H9 (cell line): Measurements from ENCODE around the gene AKAP5. TPM values are rescaled to one million over a fixed set of nuclear protein-coding genes. Genes with fewer than 3 reads are reported as not detected.

ENCODE experiments used
- DNase-seq: peaks from one replicate; pipeline ENCODE4 v3.0.0-alpha.2; 2017
- H2AFZ ChIP-seq: one replicate; pipeline ENCODE4 v1.6.1; 2013; ENCODE audit warnings: mild to moderate bottlenecking, low read length, control low read depth, moderate library complexity
- H2AK5ac ChIP-seq: 2 replicates; pipeline ENCODE4 v1.6.1; 2013; ENCODE audit warnings: low read length, control low read depth, mixed read lengths; ENCODE audit not compliant: insufficient read length
- H2BK120ac ChIP-seq: one replicate; pipeline ENCODE4 v1.6.1; 2013; ENCODE audit warnings: low read depth, mild to moderate bottlenecking, low read length, control low read depth, inconsistent platforms; ENCODE audit not compliant: poor library complexity, severe bottlenecking
- H2BK12ac ChIP-seq: 2 replicates; pipeline ENCODE4 v1.6.1; 2013; ENCODE audit warnings: low read length, control low read depth, mixed read lengths, low read depth; ENCODE audit not compliant: insufficient read length
- H2BK15ac ChIP-seq: 2 replicates; pipeline ENCODE4 v1.6.1; 2013; ENCODE audit warnings: low read depth, low read length, control low read depth
- H2BK20ac ChIP-seq: one replicate; pipeline ENCODE4 v1.6.1; 2013; ENCODE audit warnings: low read depth, mild to moderate bottlenecking, low read length, control low read depth, inconsistent platforms; ENCODE audit not compliant: poor library complexity, severe bottlenecking
- H2BK5ac ChIP-seq: 2 replicates; pipeline ENCODE4 v1.6.1; 2013; ENCODE audit warnings: low read length, control low read depth, mixed read lengths; ENCODE audit not compliant: insufficient read length
- H3K14ac ChIP-seq: 2 replicates; pipeline ENCODE4 v1.6.1; 2013; ENCODE audit warnings: low read length, control low read depth; ENCODE audit not compliant: insufficient read depth
- H3K18ac ChIP-seq: 2 replicates; pipeline ENCODE4 v1.6.1; 2013; ENCODE audit warnings: low read depth, mild to moderate bottlenecking, mixed read lengths, low read length, control low read depth; ENCODE audit not compliant: insufficient read length
- H3K23ac ChIP-seq: 2 replicates; pipeline ENCODE4 v1.6.1; 2013; ENCODE audit warnings: low read length, control low read depth, mixed read lengths, low read depth; ENCODE audit not compliant: insufficient read length
- H3K23me2 ChIP-seq: 2 replicates; pipeline ENCODE4 v1.6.1; 2013; ENCODE audit warnings: low read depth, mild to moderate bottlenecking, mixed read lengths, low read length, control low read depth; ENCODE audit not compliant: insufficient read length, poor library complexity, severe bottlenecking
- H3K27ac ChIP-seq: 2 replicates; pipeline ENCODE4 v1.5.1; 2013; ENCODE audit warnings: low read length, control low read depth, mixed read lengths, low read depth; ENCODE audit not compliant: insufficient read length
- H3K27me3 ChIP-seq: 2 replicates; pipeline ENCODE4 v1.6.1; 2013; ENCODE audit warnings: low read length, control low read depth, inconsistent platforms; ENCODE audit not compliant: insufficient read depth
- H3K4ac ChIP-seq: 2 replicates; pipeline ENCODE4 v1.6.1; 2013; ENCODE audit warnings: low read depth, mild to moderate bottlenecking, control low read depth, inconsistent platforms, low read length, moderate library complexity
- H3K4me1 ChIP-seq: 2 replicates; pipeline ENCODE4 v1.6.1; 2013; ENCODE audit warnings: low read length, control low read depth, inconsistent platforms; ENCODE audit not compliant: insufficient read depth
- H3K4me2 ChIP-seq: 2 replicates; pipeline ENCODE4 v1.6.1; 2013; ENCODE audit warnings: low read length, control low read depth, mixed read lengths; ENCODE audit not compliant: insufficient read length, insufficient read depth
- H3K56ac ChIP-seq: 2 replicates; pipeline ENCODE4 v1.6.1; 2013; ENCODE audit warnings: low read depth, mild to moderate bottlenecking, mixed read lengths, low read length, control low read depth; ENCODE audit not compliant: insufficient read length
- H3K79me1 ChIP-seq: 2 replicates; pipeline ENCODE4 v1.6.1; 2013; ENCODE audit warnings: low read depth, mild to moderate bottlenecking, moderate library complexity, low read length, control low read depth, inconsistent platforms; ENCODE audit not compliant: insufficient read depth, poor library complexity, severe bottlenecking
- H3K79me2 ChIP-seq: 2 replicates; pipeline ENCODE4 v1.6.1; 2013; ENCODE audit warnings: low read length, control low read depth, inconsistent platforms; ENCODE audit not compliant: insufficient read depth
- H3K9ac ChIP-seq: 2 replicates; pipeline ENCODE4 v1.6.1; 2013; ENCODE audit warnings: low read length, control low read depth, mixed read lengths; ENCODE audit not compliant: insufficient read length; ENCODE audit errors: extremely low read depth
- H3K9me3 ChIP-seq: one replicate; pipeline ENCODE4 v1.6.1; 2013; ENCODE audit warnings: low read depth, low read length, inconsistent platforms; ENCODE audit not compliant: control insufficient read depth
- H3T11ph ChIP-seq: one replicate; pipeline ENCODE4 v1.6.1; 2013; ENCODE audit warnings: mild to moderate bottlenecking, low read length, control low read depth, inconsistent platforms
- H4K20me1 ChIP-seq: one replicate; pipeline ENCODE4 v1.6.1; 2013; ENCODE audit not compliant: control insufficient read depth, insufficient read length, insufficient read depth
- H4K5ac ChIP-seq: 2 replicates; pipeline ENCODE4 v1.6.1; 2013; ENCODE audit warnings: low read depth, mild to moderate bottlenecking, mixed read lengths, low read length, control low read depth; ENCODE audit not compliant: insufficient read length
- H4K8ac ChIP-seq: replicated peaks from 2 replicates; pipeline ENCODE4 v1.6.1; 2013; ENCODE audit warnings: low read length, control low read depth, mixed read lengths, low read depth; ENCODE audit not compliant: insufficient read length
- H4K91ac ChIP-seq: 2 replicates; pipeline ENCODE4 v1.6.1; 2013; ENCODE audit warnings: low read depth, mild to moderate bottlenecking, moderate library complexity, mixed read lengths, low read length, control low read depth; ENCODE audit not compliant: insufficient read length
- H3K27ac Mint-ChIP-seq, 3 experiments: 2 replicates in 2 of 3; 3 replicates in 1 of 3; pipeline ENCODE4 v1.8.0; 2020 to 2021; ENCODE audit warnings: mixed read lengths in 3 of 3, mild to moderate bottlenecking in 1 of 3, moderate library complexity in 1 of 3
- H3K27me3 Mint-ChIP-seq: 2 replicates; pipeline ENCODE4 v1.8.0; 2021; ENCODE audit warnings: low read depth, mild to moderate bottlenecking, moderate library complexity, mixed read lengths
- H3K36me3 Mint-ChIP-seq, 3 experiments: 2 replicates in 2 of 3; 3 replicates in 1 of 3; pipeline ENCODE4 v1.8.0; 2020 to 2021; ENCODE audit warnings: low read depth in 3 of 3, mixed read lengths in 3 of 3; ENCODE audit not compliant: insufficient read depth in 1 of 3
- H3K4me1 Mint-ChIP-seq, 2 experiments: 2 replicates each; pipeline ENCODE4 v1.8.0; 2020; ENCODE audit warnings: mixed read lengths in 2 of 2
- H3K4me3 Mint-ChIP-seq, 2 experiments: 2 replicates in 1 of 2; 3 replicates in 1 of 2; pipeline ENCODE4 v1.8.0; 2020 to 2021; ENCODE audit warnings: mild to moderate bottlenecking in 2 of 2, mixed read lengths in 2 of 2, moderate library complexity in 1 of 2
- H3K9me3 Mint-ChIP-seq, 2 experiments: 2 replicates in 1 of 2; 3 replicates in 1 of 2; pipeline ENCODE4 v1.8.0; 2020; ENCODE audit warnings: mild to moderate bottlenecking in 2 of 2, mixed read lengths in 2 of 2, moderate library complexity in 1 of 2
- WGBS: extraction: QIAGEN DNeasy Blood & Tissue Kit; methylation state at CpG from one replicate; pipeline ENCODE4 v1.1.7; 2013; ENCODE audit warnings: missing lambda C conversion rate, low lambda C conversion rate, mixed read lengths; ENCODE audit not compliant: insufficient read length; ENCODE audit errors: extremely low coverage; 5-methylcytosine and 5-hydroxymethylcytosine counted together
- total RNA-seq: library from RNA; stranded (reverse); gene quantifications from 2 replicates; pipeline ENCODE4 v1.2.1, GENCODE V29; 2021
- TF ChIP-seq, protein P1 (sequence below): fragments of 200-600 bp; sonication (generic); conservative IDR thresholded peaks from 3 replicates; pipeline ENCODE4 v1.8.0; 2021; ENCODE audit warnings: antibody characterized with exemption, mild to moderate bottlenecking

AKAP5 gene
- total RNA-seq, 1 experiment from 2014 or later = 2.5 TPM

DNA sequence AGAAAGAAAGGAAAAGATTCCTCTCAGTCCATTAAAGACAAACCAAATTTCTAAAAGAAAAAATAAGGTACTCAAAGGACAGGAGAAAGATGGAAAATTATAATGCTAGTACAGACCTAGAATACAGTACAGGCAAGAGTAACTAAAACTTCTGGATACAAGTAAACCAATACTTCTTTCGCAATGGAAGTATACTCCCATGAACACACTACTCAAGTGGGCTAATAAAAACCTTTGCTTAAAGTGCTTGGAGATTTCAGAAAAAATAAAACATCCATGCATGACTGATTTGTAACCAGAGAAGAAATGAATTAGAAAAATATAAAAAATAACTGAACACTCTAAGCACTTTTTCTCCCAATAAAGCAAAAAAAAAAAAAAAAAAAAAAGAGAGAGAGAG lies 34.8 kb downstream of the AKAP5 start:
- Histone ChIP-seq H3K9ac (no peak overlapping the region), H4K5ac (no peak overlapping the region), H4K20me1 (no peaks in the 10 kb centered on the region), H2AFZ (no peak overlapping the region), H4K8ac (no peak overlapping the region), H2AK5ac (no peak overlapping the region), H3K79me2 (peaks cover 2% of the 10 kb centered on the region; the same call in 1 of the 2 replicates), H3K27me3 (no peaks in the 10 kb centered on the region), H2BK20ac (no peak overlapping the region), H3K4me2 (no peak overlapping the region), H3K56ac (no peak overlapping the region), H2BK12ac (no peak overlapping the region), H2BK120ac (no peak overlapping the region), H3K9me3 (no peaks in the 10 kb centered on the region), H3K79me1 (no peaks in the 10 kb centered on the region), H3K23ac (no peak overlapping the region), H2BK5ac (no peak overlapping the region), H3K4me1 (no peaks in the 10 kb centered on the region; the same call in 1 of the 2 replicates), H3T11ph (no peak overlapping the region), H4K91ac (no peak overlapping the region), H2BK15ac (no peak overlapping the region), H3K27ac (no peak overlapping the region), H3K23me2 (peaks cover 9% of the 10 kb centered on the region), H3K4ac (no peak overlapping the region), H3K14ac (no peak overlapping the region), H3K18ac (no peak overlapping the region)
- Mint-ChIP-seq H3K4me3 (no peak overlapping the region), H3K27me3 (no peaks in the 10 kb centered on the region), H3K27ac (peak overlapping the region in 1 of 3 experiments; percentile 58; a peak in 1 of 7 replicates), H3K4me1 (peaks cover 18% of the 10 kb centered on the region in 2 experiments), H3K9me3 (no peaks in the 10 kb centered on the region), H3K36me3 (peaks cover 7 to 14% (median 13%) of the 10 kb centered on the region in 3 experiments; a peak in 6 of 7 replicates)
- DNase-seq = no peak
- WGBS = no CpG with 5 or more reads among the region's 1 CpG
- TF ChIP-seq, protein P1, sequence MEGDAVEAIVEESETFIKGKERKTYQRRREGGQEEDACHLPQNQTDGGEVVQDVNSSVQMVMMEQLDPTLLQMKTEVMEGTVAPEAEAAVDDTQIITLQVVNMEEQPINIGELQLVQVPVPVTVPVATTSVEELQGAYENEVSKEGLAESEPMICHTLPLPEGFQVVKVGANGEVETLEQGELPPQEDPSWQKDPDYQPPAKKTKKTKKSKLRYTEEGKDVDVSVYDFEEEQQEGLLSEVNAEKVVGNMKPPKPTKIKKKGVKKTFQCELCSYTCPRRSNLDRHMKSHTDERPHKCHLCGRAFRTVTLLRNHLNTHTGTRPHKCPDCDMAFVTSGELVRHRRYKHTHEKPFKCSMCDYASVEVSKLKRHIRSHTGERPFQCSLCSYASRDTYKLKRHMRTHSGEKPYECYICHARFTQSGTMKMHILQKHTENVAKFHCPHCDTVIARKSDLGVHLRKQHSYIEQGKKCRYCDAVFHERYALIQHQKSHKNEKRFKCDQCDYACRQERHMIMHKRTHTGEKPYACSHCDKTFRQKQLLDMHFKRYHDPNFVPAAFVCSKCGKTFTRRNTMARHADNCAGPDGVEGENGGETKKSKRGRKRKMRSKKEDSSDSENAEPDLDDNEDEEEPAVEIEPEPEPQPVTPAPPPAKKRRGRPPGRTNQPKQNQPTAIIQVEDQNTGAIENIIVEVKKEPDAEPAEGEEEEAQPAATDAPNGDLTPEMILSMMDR = no peak
